Type B pancreatic cell (in vitro differentiated cells): ENCODE measurements around the gene HIVEP2. TPM values are rescaled to one million over a fixed set of nuclear protein-coding genes. Genes with fewer than 3 reads are reported as not detected.

Experiments used
- DNase-seq: peaks from one replicate; pipeline ENCODE4 v3.0.0; 2021; ENCODE audit warnings: mixed read lengths; ENCODE audit not compliant: unreplicated experiment; ENCODE audit errors: extremely low spot score
- H3K27ac Mint-ChIP-seq: 2 replicates; pipeline ENCODE4 v1.8.0; 2021; ENCODE audit warnings: mild to moderate bottlenecking, mixed read lengths
- H3K27me3 Mint-ChIP-seq: 2 replicates; pipeline ENCODE4 v1.8.0; 2021; ENCODE audit warnings: mixed read lengths
- H3K36me3 Mint-ChIP-seq: 2 replicates; pipeline ENCODE4 v1.8.0; 2021; ENCODE audit warnings: mixed read lengths
- H3K4me1 Mint-ChIP-seq: one replicate; pipeline ENCODE4 v1.8.0; 2021; ENCODE audit warnings: mixed read lengths; ENCODE audit not compliant: unreplicated experiment
- H3K4me3 Mint-ChIP-seq: 2 replicates; pipeline ENCODE4 v1.8.0; 2021; ENCODE audit warnings: mild to moderate bottlenecking, mixed read lengths
- H3K9me3 Mint-ChIP-seq: 2 replicates; pipeline ENCODE4 v1.8.0; 2021; ENCODE audit warnings: mixed read lengths
- total RNA-seq: library from RNA; stranded (reverse); gene quantifications from 2 replicates; pipeline ENCODE4 v1.2.1, GENCODE V29; 2021; ENCODE audit warnings: low replicate concordance
- TF ChIP-seq, protein P1 (sequence below): fragments of 200-600 bp; sonication (generic); conservative IDR thresholded peaks from 2 replicates; pipeline ENCODE4 v1.5.0; 2021; ENCODE audit warnings: antibody characterized with exemption, mild to moderate bottlenecking

Gene HIVEP2
- total RNA-seq, 1 donor from 2014 or later, result 12.3 TPM

DNA sequence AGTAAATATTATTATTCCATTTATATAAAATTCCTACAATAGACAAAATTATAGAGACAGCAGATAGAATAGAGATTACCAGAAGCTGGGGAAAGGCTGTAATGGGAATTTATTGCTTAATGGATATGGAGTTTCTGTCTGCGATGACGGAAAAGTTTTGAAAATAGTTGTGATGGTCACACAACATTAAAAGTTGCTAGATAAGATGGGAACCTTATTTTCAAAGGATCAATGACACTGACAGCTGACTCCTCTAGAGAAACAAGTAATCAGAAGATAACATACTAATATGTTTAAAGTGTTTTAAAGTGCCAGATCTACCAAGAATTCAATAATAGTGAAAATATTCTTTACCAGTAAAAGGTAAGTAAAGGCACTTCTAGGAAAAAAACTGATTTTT lies 236.3 kb downstream of the HIVEP2 start:
- no peak overlapping the region for H3K27ac Mint-ChIP-seq

DNA sequence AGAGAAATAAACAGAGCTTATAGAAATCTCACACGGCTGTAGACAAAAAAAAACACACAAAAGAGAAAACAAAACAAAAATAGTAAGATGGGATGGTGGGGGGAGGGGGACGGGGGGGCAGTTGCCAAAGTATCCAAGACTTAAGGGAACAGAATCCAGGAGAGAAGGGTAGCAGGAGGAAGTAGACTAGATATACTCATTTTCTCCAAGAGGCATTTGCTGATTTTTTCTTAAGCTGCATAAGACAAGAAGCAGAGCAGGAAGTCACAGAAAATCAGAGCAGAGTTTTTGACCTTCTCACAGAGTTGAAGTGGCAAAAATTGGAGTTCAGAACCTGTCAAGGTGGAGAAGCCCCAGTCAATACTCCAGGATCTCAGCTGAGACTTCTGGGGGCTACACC lies 237.7 kb downstream of the HIVEP2 start:
- H3K4me1 Mint-ChIP-seq, result peaks cover 9% of the 10 kb centered on the region
- no peaks in the 10 kb centered on the region for H3K27me3 Mint-ChIP-seq
- no peak overlapping the region for H3K4me3 Mint-ChIP-seq
- TF ChIP-seq, protein P1, sequence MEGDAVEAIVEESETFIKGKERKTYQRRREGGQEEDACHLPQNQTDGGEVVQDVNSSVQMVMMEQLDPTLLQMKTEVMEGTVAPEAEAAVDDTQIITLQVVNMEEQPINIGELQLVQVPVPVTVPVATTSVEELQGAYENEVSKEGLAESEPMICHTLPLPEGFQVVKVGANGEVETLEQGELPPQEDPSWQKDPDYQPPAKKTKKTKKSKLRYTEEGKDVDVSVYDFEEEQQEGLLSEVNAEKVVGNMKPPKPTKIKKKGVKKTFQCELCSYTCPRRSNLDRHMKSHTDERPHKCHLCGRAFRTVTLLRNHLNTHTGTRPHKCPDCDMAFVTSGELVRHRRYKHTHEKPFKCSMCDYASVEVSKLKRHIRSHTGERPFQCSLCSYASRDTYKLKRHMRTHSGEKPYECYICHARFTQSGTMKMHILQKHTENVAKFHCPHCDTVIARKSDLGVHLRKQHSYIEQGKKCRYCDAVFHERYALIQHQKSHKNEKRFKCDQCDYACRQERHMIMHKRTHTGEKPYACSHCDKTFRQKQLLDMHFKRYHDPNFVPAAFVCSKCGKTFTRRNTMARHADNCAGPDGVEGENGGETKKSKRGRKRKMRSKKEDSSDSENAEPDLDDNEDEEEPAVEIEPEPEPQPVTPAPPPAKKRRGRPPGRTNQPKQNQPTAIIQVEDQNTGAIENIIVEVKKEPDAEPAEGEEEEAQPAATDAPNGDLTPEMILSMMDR, result no peak
- no peak overlapping the region for H3K27ac Mint-ChIP-seq
- H3K36me3 Mint-ChIP-seq, result no peaks in the 10 kb centered on the region
- no peak for DNase-seq
- peaks cover 6% of the 10 kb centered on the region for H3K9me3 Mint-ChIP-seq

More for the DNA sequence above, 236.3 kb downstream of the HIVEP2 start:
- Mint-ChIP-seq H3K4me1 (no peaks in the 10 kb centered on the region), H3K4me3 (no peak overlapping the region), H3K9me3 (peaks cover 6% of the 10 kb centered on the region), H3K27me3 (no peaks in the 10 kb centered on the region), H3K36me3 (no peaks in the 10 kb centered on the region)
- DNase-seq, result no peak
- TF ChIP-seq, protein P1, result no peak

DNA sequence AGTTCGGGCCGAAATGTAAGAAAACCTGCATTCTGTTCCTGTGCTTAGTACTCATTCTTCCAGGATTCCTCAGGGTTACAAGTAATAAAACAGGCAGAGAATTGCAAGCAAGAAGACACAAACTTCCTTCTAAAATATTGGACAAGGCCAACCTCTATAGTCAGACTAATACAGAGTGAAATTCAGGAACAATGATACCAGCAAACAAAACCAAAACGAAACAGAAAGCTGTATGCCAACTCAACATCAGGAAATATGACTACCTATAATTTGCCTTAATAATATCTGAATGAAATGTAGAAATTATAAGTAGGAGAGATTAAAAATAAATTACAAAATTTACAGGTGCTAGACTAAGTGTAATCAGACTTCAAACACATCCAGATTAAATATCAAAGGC lies 238.8 kb downstream of the HIVEP2 start:
- H3K27me3 Mint-ChIP-seq, result no peaks in the 10 kb centered on the region
- TF ChIP-seq, protein P1, result no peak

DNA sequence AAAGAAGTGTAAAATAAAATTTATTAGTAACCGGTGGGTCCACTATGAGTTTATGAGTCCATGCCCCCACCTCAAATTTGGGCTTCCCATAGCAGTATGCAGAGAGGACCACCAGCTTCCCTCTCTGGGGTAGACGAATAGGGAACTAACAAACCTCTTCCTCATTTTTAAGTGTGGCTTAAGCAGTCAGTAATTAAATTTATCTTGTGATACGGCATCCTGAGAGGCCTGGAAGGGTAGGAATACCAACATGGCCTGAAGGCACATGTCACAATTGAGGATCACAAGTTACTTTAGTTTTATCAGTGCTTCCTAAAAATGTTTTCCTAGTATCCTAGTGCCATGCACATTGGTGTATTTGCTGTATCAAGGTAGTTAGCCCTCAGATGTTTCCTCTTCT lies 239.9 kb downstream of the HIVEP2 start:
- Mint-ChIP-seq H3K27me3 (no peaks in the 10 kb centered on the region), H3K36me3 (no peaks in the 10 kb centered on the region), H3K9me3 (peaks cover 3% of the 10 kb centered on the region), H3K27ac (no peak overlapping the region), H3K4me1 (peaks cover 9% of the 10 kb centered on the region), H3K4me3 (no peak overlapping the region)
- TF ChIP-seq, protein P1, result no peak
- DNase-seq, result no peak

More for the DNA sequence above, 238.8 kb downstream of the HIVEP2 start:
- Mint-ChIP-seq H3K4me1 (peaks cover 9% of the 10 kb centered on the region), H3K27ac (no peak overlapping the region), H3K36me3 (no peaks in the 10 kb centered on the region), H3K9me3 (peaks cover 6% of the 10 kb centered on the region), H3K4me3 (no peak overlapping the region)
- DNase-seq, result no peak

DNA sequence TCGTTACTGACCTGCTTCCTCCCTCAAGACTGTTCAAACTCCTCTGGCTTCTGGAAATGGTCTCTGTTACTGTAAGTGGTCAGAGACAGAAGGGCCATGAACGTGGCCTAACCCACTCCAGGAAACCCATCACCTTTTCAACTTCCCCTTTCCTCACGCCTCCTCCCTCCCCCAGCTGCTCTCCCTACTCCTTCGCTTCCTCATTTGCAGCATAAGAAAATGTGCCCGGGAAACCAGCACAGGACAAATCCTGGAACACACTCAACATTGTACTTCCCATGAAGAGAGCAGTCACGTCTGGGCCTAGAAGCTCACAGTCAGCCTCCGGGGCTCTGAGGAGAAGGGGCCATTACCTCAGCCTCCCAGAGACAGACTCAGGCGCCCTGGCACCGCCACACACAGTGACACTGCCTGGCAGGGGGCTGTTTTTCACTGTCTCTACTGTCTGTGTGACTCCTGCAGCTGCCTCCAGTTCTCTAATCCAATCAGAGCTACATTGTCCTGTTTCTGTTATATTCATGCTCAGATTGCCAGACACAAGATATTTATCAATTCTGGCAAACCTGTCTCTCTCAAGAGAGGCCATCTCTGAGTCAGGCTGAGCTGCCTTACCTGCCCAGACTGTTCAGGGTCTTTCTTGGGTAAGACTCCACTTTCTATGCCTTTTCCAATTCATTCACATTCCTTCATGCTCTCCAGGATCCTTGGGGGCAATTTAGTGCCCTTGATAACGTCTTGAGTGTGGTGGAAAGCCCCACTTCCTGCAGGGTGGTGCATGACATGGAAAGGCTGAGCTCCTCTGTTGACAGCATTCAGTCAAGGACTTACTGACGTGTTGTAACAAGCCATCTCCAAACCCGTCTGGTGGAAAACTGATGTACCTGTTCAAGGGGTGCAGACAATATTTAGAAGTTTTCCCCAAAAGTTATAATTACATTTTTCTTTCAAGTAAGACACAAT lies 242.2 kb downstream of the HIVEP2 start:
- Mint-ChIP-seq H3K4me3 (no peak overlapping the region), H3K9me3 (no peaks in the 10 kb centered on the region), H3K27me3 (no peaks in the 10 kb centered on the region), H3K27ac (no peak overlapping the region), H3K4me1 (peaks cover 15% of the 10 kb centered on the region), H3K36me3 (no peaks in the 10 kb centered on the region)
- TF ChIP-seq, protein P1, result no peak
- DNase-seq, result no peak

Other genes starting within 250 kb of the HIVEP2 start
- 34.3 and 37.8 TPM in 2 replicates for gene AIG1, start 115.7 kb upstream of the HIVEP2 start, total RNA-seq